ENCODE measurements around the gene ARHGAP45. TPM values are rescaled to one million over a fixed set of nuclear protein-coding genes. Genes with fewer than 3 reads are reported as not detected.

Gene ARHGAP45
- total and polyA plus RNA-seq, 4 donors, result 3.3 to 27.5 (median 9.7) TPM

DNA sequence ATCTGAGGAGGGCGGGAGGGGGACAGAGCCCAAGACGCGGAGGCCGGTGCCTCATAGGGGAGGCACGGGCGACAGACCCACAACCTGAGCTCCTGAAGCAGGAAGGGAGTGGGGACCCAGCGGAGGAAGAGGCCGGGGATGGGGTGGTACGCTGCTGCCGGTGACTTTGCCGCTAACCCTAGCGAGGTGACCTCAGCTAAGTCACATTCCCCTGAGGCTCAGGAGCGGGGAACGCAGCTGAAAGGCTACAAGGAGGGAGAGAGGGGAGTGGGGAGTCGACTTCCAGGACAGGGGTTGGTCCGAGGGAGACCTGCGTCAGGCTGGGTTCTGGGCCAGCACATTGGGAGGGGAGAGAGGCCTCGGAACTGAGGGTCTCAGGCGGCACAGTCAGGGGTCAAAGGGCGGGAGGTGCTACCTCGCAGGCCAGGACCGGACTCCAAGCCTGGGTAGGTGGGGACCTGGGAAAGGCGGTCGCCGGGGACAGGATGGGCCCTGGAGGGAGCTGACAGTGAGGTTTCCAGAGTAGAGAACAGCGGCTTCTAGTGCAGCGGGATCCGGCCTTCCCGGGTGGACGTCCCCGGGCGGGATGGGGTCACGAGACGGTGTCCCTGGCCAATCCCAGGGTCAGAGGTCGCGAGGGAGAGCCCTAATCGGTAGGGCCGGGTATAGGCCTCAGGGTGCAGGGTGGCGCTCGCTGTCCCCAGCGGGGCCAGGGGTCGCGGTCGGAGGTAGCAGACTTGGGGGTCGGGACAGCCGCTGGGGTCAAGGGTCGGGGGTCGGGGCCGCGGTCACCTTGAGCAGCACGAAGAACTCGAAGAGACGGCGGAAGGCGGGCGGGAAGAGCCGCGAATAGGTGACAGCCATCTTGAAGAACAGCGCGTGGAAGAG is 46.7 kb upstream of the ARHGAP45 start:
- TF ChIP-seq JUND (IDR thresholded peaks at IDR 0.05), result no peak
- TF ChIP-seq HNF4G (IDR thresholded peaks at IDR 0.05), result no peak
- no peak for TF ChIP-seq RAD21 (IDR thresholded peaks at IDR 0.05)
- no peak for TF ChIP-seq TAF1 (conservative IDR thresholded peaks at IDR 0.05)
- no peak for TF ChIP-seq SP1 (IDR thresholded peaks at IDR 0.05)
- no peak for TF ChIP-seq YY1 (IDR thresholded peaks at IDR 0.05)
- peak in 1 of 2 donors; percentile 50 for TF ChIP-seq RXRA (IDR thresholded peaks at IDR 0.05)
- peak; percentile 60 for TF ChIP-seq NR2F2 (IDR thresholded peaks at IDR 0.05)
- TF ChIP-seq HNF4A (conservative IDR thresholded peaks at IDR 0.05), result peak in 1 of 2 donors; percentile 11
- TF ChIP-seq, protein P1, sequence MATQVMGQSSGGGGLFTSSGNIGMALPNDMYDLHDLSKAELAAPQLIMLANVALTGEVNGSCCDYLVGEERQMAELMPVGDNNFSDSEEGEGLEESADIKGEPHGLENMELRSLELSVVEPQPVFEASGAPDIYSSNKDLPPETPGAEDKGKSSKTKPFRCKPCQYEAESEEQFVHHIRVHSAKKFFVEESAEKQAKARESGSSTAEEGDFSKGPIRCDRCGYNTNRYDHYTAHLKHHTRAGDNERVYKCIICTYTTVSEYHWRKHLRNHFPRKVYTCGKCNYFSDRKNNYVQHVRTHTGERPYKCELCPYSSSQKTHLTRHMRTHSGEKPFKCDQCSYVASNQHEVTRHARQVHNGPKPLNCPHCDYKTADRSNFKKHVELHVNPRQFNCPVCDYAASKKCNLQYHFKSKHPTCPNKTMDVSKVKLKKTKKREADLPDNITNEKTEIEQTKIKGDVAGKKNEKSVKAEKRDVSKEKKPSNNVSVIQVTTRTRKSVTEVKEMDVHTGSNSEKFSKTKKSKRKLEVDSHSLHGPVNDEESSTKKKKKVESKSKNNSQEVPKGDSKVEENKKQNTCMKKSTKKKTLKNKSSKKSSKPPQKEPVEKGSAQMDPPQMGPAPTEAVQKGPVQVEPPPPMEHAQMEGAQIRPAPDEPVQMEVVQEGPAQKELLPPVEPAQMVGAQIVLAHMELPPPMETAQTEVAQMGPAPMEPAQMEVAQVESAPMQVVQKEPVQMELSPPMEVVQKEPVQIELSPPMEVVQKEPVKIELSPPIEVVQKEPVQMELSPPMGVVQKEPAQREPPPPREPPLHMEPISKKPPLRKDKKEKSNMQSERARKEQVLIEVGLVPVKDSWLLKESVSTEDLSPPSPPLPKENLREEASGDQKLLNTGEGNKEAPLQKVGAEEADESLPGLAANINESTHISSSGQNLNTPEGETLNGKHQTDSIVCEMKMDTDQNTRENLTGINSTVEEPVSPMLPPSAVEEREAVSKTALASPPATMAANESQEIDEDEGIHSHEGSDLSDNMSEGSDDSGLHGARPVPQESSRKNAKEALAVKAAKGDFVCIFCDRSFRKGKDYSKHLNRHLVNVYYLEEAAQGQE (IDR thresholded peaks at IDR 0.05), result no peak
- no peaks in the 10 kb centered on the region for H3K36me3 ChIP-seq (ENCODE audit: control insufficient read depth in 4 of 4, insufficient read depth in 3 of 4, low read depth in 1 of 4, low read length in 3 of 4)
- peak; percentile 49 for DNase-seq (ENCODE audit: low spot score)
- peak overlapping the region; percentile 90 to 92 for H3K27ac ChIP-seq (ENCODE audit: low read depth in 1 of 2, low read length in 2 of 2)
- 1% methylated on average over 60 of the region's 60 CpGs for WGBS
- H3K4me3 ChIP-seq (ENCODE audit: low read depth in 1 of 3, low read length in 3 of 3), result peak overlapping the region; percentile 78 to 97 (median 89)
- no peaks in the 10 kb centered on the region for H3K9me3 ChIP-seq (ENCODE audit: control insufficient read depth in 4 of 4, low read length in 3 of 4)
- H3K4me1 ChIP-seq (ENCODE audit: control insufficient read depth in 4 of 4, insufficient read depth in 4 of 4, low read length in 3 of 4), result peaks cover 30 to 49% (median 39%) of the 10 kb centered on the region in 4 donors
- H3K27me3 ChIP-seq (ENCODE audit: control insufficient read depth in 4 of 4, insufficient read depth in 4 of 4, low read length in 3 of 4), result no peaks in the 10 kb centered on the region
- H3K9ac ChIP-seq (ENCODE audit: low read depth in 1 of 2, low read length in 2 of 2), result peak overlapping the region; percentile 69 to 90

DNA sequence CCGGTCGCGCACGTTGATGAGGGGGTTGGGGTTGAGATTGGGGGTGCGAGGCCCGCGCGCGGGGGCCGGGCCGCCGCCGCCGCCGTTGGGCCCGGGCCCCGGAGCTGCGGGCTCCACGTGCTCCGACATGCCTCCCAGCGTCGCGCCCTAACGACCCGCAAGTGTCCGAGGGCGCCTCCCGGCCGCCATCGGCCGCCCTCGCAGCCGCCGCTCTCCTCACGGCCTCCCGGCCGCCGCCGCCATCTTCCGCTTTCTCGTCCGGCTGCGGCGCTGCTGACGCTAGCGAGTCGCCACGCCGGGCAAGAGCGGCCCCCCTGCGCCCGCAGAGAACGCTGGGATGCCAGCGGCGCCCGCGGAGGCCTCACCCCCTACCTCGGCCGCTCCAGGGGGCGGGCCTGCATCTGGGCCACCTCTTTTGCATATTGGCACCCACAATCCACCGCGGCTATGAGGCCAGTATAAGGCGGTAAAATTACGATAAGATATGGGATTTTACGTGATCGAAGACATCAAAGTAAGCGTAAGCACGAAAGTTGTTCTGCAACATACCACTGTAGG is 46.0 kb upstream of the ARHGAP45 start, which contains the start of gene TMEM259:
TSS of gene TMEM259 (minus strand) at position 256 of the 558 bp plus-strand sequence. CDS start at position 129, 127 bp downstream.
- WGBS, result under 1% methylated on average over 68 of the region's 68 CpGs
- DNase-seq (ENCODE audit: low spot score), result peak; percentile 96
- H3K36me3 ChIP-seq (ENCODE audit: control insufficient read depth in 4 of 4, insufficient read depth in 3 of 4, low read depth in 1 of 4, low read length in 3 of 4), result no peaks in the 10 kb centered on the region

More for the DNA sequence above, 46.0 kb upstream of the ARHGAP45 start, which contains the start of gene TMEM259:
- TF ChIP-seq, protein P2, sequence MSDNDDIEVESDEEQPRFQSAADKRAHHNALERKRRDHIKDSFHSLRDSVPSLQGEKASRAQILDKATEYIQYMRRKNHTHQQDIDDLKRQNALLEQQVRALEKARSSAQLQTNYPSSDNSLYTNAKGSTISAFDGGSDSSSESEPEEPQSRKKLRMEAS (IDR thresholded peaks at IDR 0.05), result no peak
- TF ChIP-seq, protein P3, sequence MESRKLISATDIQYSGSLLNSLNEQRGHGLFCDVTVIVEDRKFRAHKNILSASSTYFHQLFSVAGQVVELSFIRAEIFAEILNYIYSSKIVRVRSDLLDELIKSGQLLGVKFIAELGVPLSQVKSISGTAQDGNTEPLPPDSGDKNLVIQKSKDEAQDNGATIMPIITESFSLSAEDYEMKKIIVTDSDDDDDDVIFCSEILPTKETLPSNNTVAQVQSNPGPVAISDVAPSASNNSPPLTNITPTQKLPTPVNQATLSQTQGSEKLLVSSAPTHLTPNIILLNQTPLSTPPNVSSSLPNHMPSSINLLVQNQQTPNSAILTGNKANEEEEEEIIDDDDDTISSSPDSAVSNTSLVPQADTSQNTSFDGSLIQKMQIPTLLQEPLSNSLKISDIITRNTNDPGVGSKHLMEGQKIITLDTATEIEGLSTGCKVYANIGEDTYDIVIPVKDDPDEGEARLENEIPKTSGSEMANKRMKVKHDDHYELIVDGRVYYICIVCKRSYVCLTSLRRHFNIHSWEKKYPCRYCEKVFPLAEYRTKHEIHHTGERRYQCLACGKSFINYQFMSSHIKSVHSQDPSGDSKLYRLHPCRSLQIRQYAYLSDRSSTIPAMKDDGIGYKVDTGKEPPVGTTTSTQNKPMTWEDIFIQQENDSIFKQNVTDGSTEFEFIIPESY (IDR thresholded peaks at IDR 0.05), result no peak
- no peak for TF ChIP-seq GABPA (IDR thresholded peaks at IDR 0.05 in 1 of 2, conservative IDR thresholded peaks at IDR 0.05 in 1 of 2)
- peak; percentile 58 for TF ChIP-seq YY1 (IDR thresholded peaks at IDR 0.05)
- TF ChIP-seq HNF4G (IDR thresholded peaks at IDR 0.05), result no peak
- TF ChIP-seq NR2F2 (IDR thresholded peaks at IDR 0.05), result no peak
- TF ChIP-seq, protein P1 (IDR thresholded peaks at IDR 0.05), result peak; percentile 24
- TF ChIP-seq EGR1 (IDR thresholded peaks at IDR 0.05; ENCODE audit: low read depth in 2 of 2), result no peak
- TF ChIP-seq RXRA (IDR thresholded peaks at IDR 0.05), result no peak
- no peak for TF ChIP-seq FOXA2 (IDR thresholded peaks at IDR 0.05)
- peak in 1 of 2 donors; percentile 20 for TF ChIP-seq RAD21 (IDR thresholded peaks at IDR 0.05)
- no peak for TF ChIP-seq TAF1 (conservative IDR thresholded peaks at IDR 0.05)
- H3K9me3 ChIP-seq (ENCODE audit: control insufficient read depth in 4 of 4, low read length in 3 of 4), result no peaks in the 10 kb centered on the region
- no peaks in the 10 kb centered on the region for H3K27me3 ChIP-seq (ENCODE audit: control insufficient read depth in 4 of 4, insufficient read depth in 4 of 4, low read length in 3 of 4)
- peak within 1 kb of the TSS; percentile 86 to 90 for H3K9ac ChIP-seq (ENCODE audit: low read depth in 1 of 2, low read length in 2 of 2)
- peak within 1 kb of the TSS; percentile 78 to 97 (median 89) for H3K4me3 ChIP-seq (ENCODE audit: low read depth in 1 of 3, low read length in 3 of 3)
- peak within 1 kb of the TSS; percentile 90 to 92 for H3K27ac ChIP-seq (ENCODE audit: low read depth in 1 of 2, low read length in 2 of 2)
- peaks cover 28 to 44% (median 39%) of the 10 kb centered on the region in 4 donors for H3K4me1 ChIP-seq (ENCODE audit: control insufficient read depth in 4 of 4, insufficient read depth in 4 of 4, low read length in 3 of 4)
